B cell (primary cell): ENCODE measurements around the gene C6orf52. TPM values are rescaled to one million over a fixed set of nuclear protein-coding genes. Genes with fewer than 3 reads are reported as not detected.
A peak's percentile ranks its signal among the peaks of the same experiment; 100 is the strongest.
"Not testable (repeated sequence)": the region's sequence is repeated elsewhere in the genome, so short reads cannot be mapped to it uniquely, and the experiment has no call there.

Experiments used
- ATAC-seq: fragments of 200-7000 bp; cut with Tn5 transposase; one replicate; pipeline ENCODE4 v1.10.0; 2021; ENCODE audit warnings: low read depth, mild to moderate bottlenecking, moderate number of reproducible peaks, moderate library complexity
- CTCF ChIA-PET: fragments of 350-600 bp; sonication (Branson Sonifier 250); formaldehyde crosslinking; loops from one replicate; lab custom pipeline; 2021; ENCODE audit warnings: antibody characterized with exemption, inconsistent platforms; lab: Charles Lee
- POLR2A ChIA-PET: fragments of 350-600 bp; sonication (Branson Sonifier 250); formaldehyde crosslinking; loops from one replicate; lab custom pipeline; 2021; ENCODE audit warnings: antibody characterized with exemption; lab: Charles Lee
- DNase-seq: peaks from one replicate; pipeline ENCODE4 v3.0.0; 2013
- H2AFZ ChIP-seq: 2 replicates; pipeline ENCODE4 v1.6.1; 2012; ENCODE audit warnings: mild to moderate bottlenecking, low read depth, low read length; ENCODE audit not compliant: insufficient read depth, poor library complexity, severe bottlenecking
- H3K27ac ChIP-seq, 2 donors: 1 replicate in 1 of 2; 2 replicates in 1 of 2; pipeline ENCODE4 v1.5.1; 2012 to 2013; ENCODE audit warnings: low read length in 2 of 2, mild to moderate bottlenecking in 2 of 2, moderate library complexity in 1 of 2
- H3K27me3 ChIP-seq, 4 experiments: fragments of 200-600 bp in 1 of 4; sonication (generic) in 1 of 4; replicated peaks in 1 of 4; 1 replicate in 2 of 4; 2 replicates in 2 of 4; pipeline versions ENCODE4 v1.6.1 to v1.7.0; 2013 to 2016; ENCODE audit warnings: low read length in 3 of 4, mild to moderate bottlenecking in 2 of 4, mixed read lengths in 1 of 4, moderate library complexity in 1 of 4; ENCODE audit not compliant: insufficient read depth in 4 of 4, control insufficient read depth in 3 of 4; ENCODE audit errors: control extremely low read depth in 1 of 4
- H3K36me3 ChIP-seq, 2 experiments: replicated peaks in 1 of 2; 1 replicate in 1 of 2; 2 replicates in 1 of 2; pipeline versions ENCODE4 v1.6.1 to v1.7.1; 2013; ENCODE audit warnings: low read length in 1 of 2; ENCODE audit not compliant: insufficient read depth in 2 of 2, control insufficient read depth in 1 of 2; ENCODE audit errors: control extremely low read depth in 1 of 2, extremely low read depth in 1 of 2
- H3K4me1 ChIP-seq, 2 donors: fragments of 200-600 bp in 1 of 2; sonication (generic) in 1 of 2; 1 replicate in 1 of 2; 2 replicates in 1 of 2; pipeline versions ENCODE4 v1.5.1 to v1.6.1; 2013 to 2017; ENCODE audit warnings: low read length in 2 of 2; ENCODE audit not compliant: control insufficient read depth in 2 of 2, insufficient read depth in 2 of 2
- H3K4me2 ChIP-seq: replicated peaks from 2 replicates; pipeline ENCODE3; 2012; ENCODE audit warnings: mild to moderate bottlenecking, low read depth, low read length; ENCODE audit not compliant: poor library complexity, severe bottlenecking
- H3K4me3 ChIP-seq, 5 experiments: fragments of 200-600 bp in 1 of 5; sonication (generic) in 1 of 5; 1 replicate in 3 of 5; 2 replicates in 2 of 5; pipeline versions ENCODE4 v1.5.1 to v1.7.0; 2011 to 2016; ENCODE audit warnings: low read length in 4 of 5, mild to moderate bottlenecking in 4 of 5, low read depth in 2 of 5, control low read depth in 1 of 5, moderate library complexity in 1 of 5; ENCODE audit not compliant: insufficient read depth in 1 of 5; ENCODE audit errors: control extremely low read depth in 1 of 5, extremely low read depth in 1 of 5
- H3K79me2 ChIP-seq: fragments of 200-600 bp; sonication (generic); one replicate; pipeline ENCODE4 v1.6.0; 2016; ENCODE audit warnings: low read length; ENCODE audit not compliant: control insufficient read depth, insufficient read depth
- H3K9ac ChIP-seq: fragments of 200-600 bp; sonication (generic); 2 replicates; pipeline ENCODE4 v1.6.1; 2017; ENCODE audit warnings: mild to moderate bottlenecking, low read length, moderate library complexity
- H3K9me3 ChIP-seq, 3 donors: one replicate each; pipeline versions ENCODE4 v1.6.1 to v1.7.1; 2013; ENCODE audit warnings: low read length in 2 of 3; ENCODE audit not compliant: control insufficient read depth in 2 of 3, insufficient read depth in 1 of 3; ENCODE audit errors: control extremely low read depth in 1 of 3
- H4K20me1 ChIP-seq: 2 replicates; pipeline ENCODE4 v1.6.0; 2012; ENCODE audit warnings: mild to moderate bottlenecking, low read length; ENCODE audit not compliant: insufficient read depth, control insufficient read depth, poor library complexity, severe bottlenecking
- H3K27ac Mint-ChIP-seq: one replicate; pipeline ENCODE4 v1.8.0; 2021; ENCODE audit warnings: mixed read lengths
- H3K27me3 Mint-ChIP-seq: one replicate; pipeline ENCODE4 v1.8.0; 2021; ENCODE audit warnings: mixed read lengths
- H3K4me1 Mint-ChIP-seq: one replicate; pipeline ENCODE4 v1.8.0; 2021; ENCODE audit warnings: mixed read lengths
- H3K4me3 Mint-ChIP-seq: one replicate; pipeline ENCODE4 v1.8.0; 2021; ENCODE audit warnings: mixed read lengths
- H3K9me3 Mint-ChIP-seq: one replicate; pipeline ENCODE4 v1.8.0; 2022; ENCODE audit warnings: mixed read lengths; ENCODE audit not compliant: insufficient read depth
- CTCF ChIP-seq: fragments of 200-600 bp; IDR thresholded peaks from one replicate; pipeline ENCODE4 v1.8.0; 2022; ENCODE audit warnings: antibody characterized with exemption, mild to moderate bottlenecking
- EZH2 ChIP-seq: IDR thresholded peaks from 2 replicates; pipeline ENCODE4 v1.6.1; 2012; ENCODE audit warnings: borderline replicate concordance, low read depth, mild to moderate bottlenecking, moderate library complexity, low read length; ENCODE audit not compliant: insufficient read depth, poor library complexity, severe bottlenecking
- WGBS: methylation state at CpG from one replicate; pipeline ENCODE4 v1.1.5; 2013; ENCODE audit warnings: missing lambda C conversion rate; ENCODE audit not compliant: insufficient coverage; 5-methylcytosine and 5-hydroxymethylcytosine counted together
- intact Hi-C: fragments of 100-400 bp; cut with micrococcal nuclease; formaldehyde crosslinking; loops from one replicate; pipeline ENCODE4 v1.10.0; 2022
- polyA plus RNA-seq: library from polyadenylated mRNA; depleted of rRNA; stranded (reverse); fragments of >200 nt; gene quantifications from 2 replicates; pipeline ENCODE4 v1.2.3, GENCODE V29; 2012
- total RNA-seq, 2 donors: library from RNA; stranded (reverse); fragments of 120-200 nt in 1 of 2; gene quantifications; 1 replicate in 1 of 2; 2 replicates in 1 of 2; pipeline versions ENCODE4 v1.2.3 to v1.2.4, GENCODE V29; 2013 to 2022

Gene C6orf52
- total and polyA plus RNA-seq, 2 donors (not counting 1 experiment from before 2014, with no cell fraction given): 0.51 to 1.2 TPM

- no peaks in the 10 kb centered on the region for H4K20me1 ChIP-seq
- ATAC-seq (no peak), DNase-seq (no peak)
- peaks cover 0 to 3% (median 0%) of the 10 kb centered on the region in 4 experiments for H3K27me3 ChIP-seq
- peaks cover 0 to 4% (median 0%) of the 10 kb centered on the region in 3 donors for H3K9me3 ChIP-seq
- no peak overlapping the region for H3K9ac ChIP-seq
- H3K4me2 ChIP-seq: no peak overlapping the region
- 100% methylated on average over 1 of the region's 2 CpGs for WGBS
- CTCF ChIA-PET: no interaction called here
- no peak overlapping the region for H3K27ac ChIP-seq
- H3K36me3 ChIP-seq: no peaks in the 10 kb centered on the region
- TF ChIP-seq CTCF (no peak), EZH2 (no peak)
- POLR2A ChIA-PET: no interaction called here
- no peaks in the 10 kb centered on the region for H3K9me3 Mint-ChIP-seq
- H3K79me2 ChIP-seq: no peaks in the 10 kb centered on the region
- no peak overlapping the region for H3K27ac Mint-ChIP-seq
- H3K27me3 Mint-ChIP-seq: peaks cover 20% of the 10 kb centered on the region
- no peak overlapping the region for H3K4me3 Mint-ChIP-seq
- no peaks in the 10 kb centered on the region for H3K4me1 ChIP-seq
- H2AFZ ChIP-seq: no peak overlapping the region
- intact Hi-C loops: no loop called here
- H3K4me3 ChIP-seq: no peak overlapping the region
- peaks cover 5% of the 10 kb centered on the region for H3K4me1 Mint-ChIP-seq
Observed at GRCh38 chr6:10662742-10663141, 31.7 kb downstream of the C6orf52 start.

- Histone ChIP-seq H3K27ac (no peak overlapping the region), H3K4me2 (no peak overlapping the region), H3K9me3 (peaks cover 0 to 4% (median 0%) of the 10 kb centered on the region in 3 donors), H3K79me2 (no peaks in the 10 kb centered on the region), H3K36me3 (no peaks in the 10 kb centered on the region), H2AFZ (no peak overlapping the region), H4K20me1 (no peaks in the 10 kb centered on the region), H3K4me1 (no peaks in the 10 kb centered on the region), H3K27me3 (peaks cover 0 to 3% (median 0%) of the 10 kb centered on the region in 4 experiments), H3K4me3 (no peak overlapping the region), H3K9ac (no peak overlapping the region)
- TF ChIP-seq CTCF (no peak), EZH2 (no peak)
- POLR2A ChIA-PET: no interaction called here
- no peak overlapping the region for H3K4me3 Mint-ChIP-seq
- peaks cover 17% of the 10 kb centered on the region for H3K27me3 Mint-ChIP-seq
- no peak for ATAC-seq
- no peak overlapping the region for H3K27ac Mint-ChIP-seq
- peaks cover 5% of the 10 kb centered on the region for H3K4me1 Mint-ChIP-seq
- 100% methylated on average over 8 of the region's 8 CpGs for WGBS
- CTCF ChIA-PET: interaction anchor here (0.7 kb wide), 1 partner anchor 20 kb away, joined by 6 read pairs; no protein-coding TSS in a partner anchor
- H3K9me3 Mint-ChIP-seq: no peaks in the 10 kb centered on the region
- no peak for DNase-seq
- intact Hi-C loops: no loop called here
Observed at GRCh38 chr6:10662207-10662606, 32.2 kb downstream of the C6orf52 start.

- H3K4me2 ChIP-seq, POLR2A ChIA-PET, ATAC-seq, H3K4me1 Mint-ChIP-seq, H3K9me3 Mint-ChIP-seq, H3K27ac ChIP-seq, H3K36me3 ChIP-seq, H3K4me3 ChIP-seq, H3K9me3 ChIP-seq, H2AFZ ChIP-seq, intact Hi-C loops, H4K20me1 ChIP-seq, DNase-seq, H3K27me3 ChIP-seq, H3K9ac ChIP-seq, H3K79me2 ChIP-seq, H3K27ac Mint-ChIP-seq, H3K4me1 ChIP-seq: not testable (repeated sequence)
- CTCF ChIA-PET: interaction anchor here (1.9 kb wide), 1 partner anchor 150 kb away, joined by 8 read pairs; no protein-coding TSS in a partner anchor
- H3K27me3 Mint-ChIP-seq: peaks cover 15% of the 10 kb centered on the region
- H3K4me3 Mint-ChIP-seq: peak overlapping the region; percentile 60
- WGBS: 97% methylated on average over 11 of the region's 11 CpGs
Observed at GRCh38 chr6:10660431-10661191, 33.8 kb downstream of the C6orf52 start.
